GM18909 (cell line): ENCODE measurements around the gene CLMN.

Source experiments
- ATAC-seq: cut with Tn5 transposase; IDR thresholded peaks from one replicate; pipeline ENCODE4 v1.9.1; 2021; ENCODE audit warnings: mild to moderate bottlenecking; ENCODE audit not compliant: unreplicated experiment, poor library complexity

The CLMN gene

DNA sequence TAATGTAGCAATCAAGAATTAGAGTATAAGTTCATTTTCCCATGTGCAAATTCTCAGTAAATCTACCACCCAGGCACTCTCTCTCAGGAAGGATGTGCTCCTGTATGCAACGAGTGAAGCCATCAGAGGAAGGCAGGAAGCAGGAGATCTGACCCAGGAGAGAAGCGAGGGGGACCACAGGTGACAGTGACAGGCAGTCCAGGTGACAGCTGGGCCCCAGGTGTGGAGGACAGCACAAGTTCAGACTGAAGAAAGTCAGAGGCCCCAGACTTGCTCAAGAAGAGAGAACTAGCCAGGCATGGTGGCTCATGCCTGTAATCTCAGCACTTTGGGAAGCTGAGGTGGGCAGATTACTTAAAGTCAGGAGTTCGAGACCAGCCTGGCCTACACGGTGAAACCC lies 13.8 kb downstream of the CLMN start:
- ATAC-seq: no peak

DNA sequence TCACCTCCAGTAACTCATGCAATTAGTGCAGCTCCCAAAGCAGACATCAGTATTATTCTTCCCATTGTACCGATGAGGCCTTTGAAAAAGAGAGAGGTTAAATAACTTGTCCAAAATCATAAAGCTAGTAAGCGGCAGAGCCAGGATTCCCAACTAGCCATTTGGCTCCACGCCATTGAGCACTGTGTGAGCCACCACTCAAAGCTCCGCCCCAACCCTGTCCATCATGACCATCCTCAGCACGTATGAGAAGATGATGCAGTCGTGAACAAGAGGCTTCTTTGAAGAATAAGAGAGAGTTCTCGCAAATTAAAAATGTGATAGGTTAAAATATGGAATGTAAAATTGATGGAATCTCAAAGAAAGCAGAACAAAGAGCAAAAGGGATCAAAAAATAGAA lies 14.6 kb downstream of the CLMN start:
- no peak for ATAC-seq

DNA sequence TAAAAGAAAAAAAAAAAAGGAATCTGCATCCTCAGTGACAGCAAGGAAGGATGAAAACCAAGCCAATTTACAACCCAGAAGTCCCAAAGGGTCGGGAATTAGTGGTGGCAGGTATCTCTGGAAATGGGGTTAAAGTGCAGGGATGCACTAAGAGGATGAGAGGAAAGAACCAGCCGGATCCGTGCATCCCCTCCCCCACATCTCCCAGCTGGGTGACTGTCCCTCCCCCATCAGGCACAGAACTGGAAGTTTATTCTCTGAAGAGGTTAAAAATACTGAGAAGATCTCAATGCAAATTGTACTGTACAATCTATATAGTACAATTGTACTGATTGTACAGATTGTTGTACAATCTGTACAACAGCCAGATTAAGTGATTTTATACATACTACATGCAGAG lies 15.4 kb downstream of the CLMN start:
- no peak for ATAC-seq

DNA sequence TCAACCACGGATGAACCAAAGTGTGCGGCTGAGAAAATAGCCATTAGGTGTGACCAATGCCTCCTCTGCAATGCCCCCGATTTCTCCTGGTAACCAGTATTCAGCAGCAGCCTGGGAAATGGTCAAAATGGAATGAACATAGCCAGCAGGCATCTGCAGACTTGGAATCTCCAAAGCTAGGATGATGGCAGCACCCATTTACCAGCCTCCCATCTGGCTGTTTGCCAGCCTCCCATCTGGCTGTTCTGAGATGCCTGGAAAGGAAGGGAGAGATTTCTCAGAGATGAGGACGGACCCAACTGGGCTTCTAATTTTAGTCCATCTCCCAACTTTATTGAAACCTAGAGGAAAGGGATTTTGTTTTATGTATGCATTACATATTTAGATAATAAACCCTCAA lies 16.2 kb downstream of the CLMN start:
- ATAC-seq: no peak

DNA sequence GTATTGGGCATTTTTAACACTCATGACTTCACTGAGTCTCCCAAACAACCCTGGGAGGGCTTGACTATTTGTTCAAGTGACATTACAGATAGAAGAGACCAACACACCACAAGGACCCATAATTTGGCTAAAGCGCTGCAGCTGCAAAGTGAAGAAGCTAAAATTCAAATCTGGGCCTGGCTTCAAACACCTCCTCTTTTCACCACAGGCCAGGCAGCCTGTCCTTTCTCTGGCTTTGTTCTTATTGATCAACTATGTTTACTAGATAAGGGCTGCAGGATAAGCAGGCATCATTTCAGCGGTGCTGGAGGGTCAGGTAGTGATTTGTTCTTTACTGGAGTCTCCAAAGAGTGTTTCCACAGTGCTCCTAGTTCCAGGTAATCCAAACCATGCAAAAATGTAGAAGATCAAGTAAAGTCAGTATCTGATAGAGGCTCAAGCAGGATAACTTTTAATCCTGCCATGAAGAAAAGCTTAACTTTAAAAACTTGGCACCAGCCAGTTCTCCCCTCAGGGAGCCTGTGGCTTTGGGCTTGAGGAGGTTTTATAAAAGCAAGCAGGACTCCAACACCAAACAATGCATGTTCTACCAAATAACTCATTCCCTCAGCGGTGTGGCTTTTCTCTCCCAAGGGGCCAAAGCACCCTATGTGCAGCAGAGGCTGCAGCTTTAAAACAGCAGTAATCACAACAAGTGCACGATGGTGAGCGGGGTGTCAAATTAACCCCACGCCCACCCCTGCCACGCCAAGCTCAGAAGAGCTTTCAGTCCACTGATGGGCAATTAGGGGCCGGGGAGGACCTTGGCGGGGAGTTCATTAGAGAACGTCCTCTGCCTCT lies 16.8 kb downstream of the CLMN start:
- ATAC-seq: no peak

DNA sequence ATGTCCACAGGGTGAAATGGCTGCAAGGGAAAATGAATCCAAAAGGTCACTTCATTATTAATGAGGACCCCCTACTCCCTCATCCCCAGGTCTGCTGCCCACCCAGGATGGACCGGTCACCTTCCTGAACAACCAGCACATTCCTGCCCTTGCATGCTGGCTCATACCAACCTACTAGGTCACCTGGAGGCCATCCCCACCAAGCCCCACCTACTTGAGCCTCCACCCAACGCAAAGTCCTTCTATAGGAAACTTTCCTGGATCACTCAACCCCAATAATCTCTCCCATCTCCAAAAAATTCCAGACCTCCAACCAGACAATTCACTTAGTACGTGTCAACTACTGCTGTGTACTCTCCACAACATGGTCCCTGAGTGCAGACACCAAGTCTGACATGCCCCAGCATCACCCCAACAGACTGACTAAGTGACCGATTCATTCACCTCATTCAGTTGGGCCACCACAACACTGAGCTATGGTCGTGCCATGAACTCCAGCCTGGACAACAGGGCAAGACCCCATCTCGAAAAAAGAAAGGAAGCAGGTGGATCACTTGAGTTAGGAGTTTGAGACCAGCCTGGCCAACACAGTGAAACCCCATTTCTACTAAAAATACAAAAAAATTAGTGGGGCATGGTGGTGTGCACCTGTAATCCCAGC lies 18.1 kb downstream of the CLMN start:
- ATAC-seq: no peak

DNA sequence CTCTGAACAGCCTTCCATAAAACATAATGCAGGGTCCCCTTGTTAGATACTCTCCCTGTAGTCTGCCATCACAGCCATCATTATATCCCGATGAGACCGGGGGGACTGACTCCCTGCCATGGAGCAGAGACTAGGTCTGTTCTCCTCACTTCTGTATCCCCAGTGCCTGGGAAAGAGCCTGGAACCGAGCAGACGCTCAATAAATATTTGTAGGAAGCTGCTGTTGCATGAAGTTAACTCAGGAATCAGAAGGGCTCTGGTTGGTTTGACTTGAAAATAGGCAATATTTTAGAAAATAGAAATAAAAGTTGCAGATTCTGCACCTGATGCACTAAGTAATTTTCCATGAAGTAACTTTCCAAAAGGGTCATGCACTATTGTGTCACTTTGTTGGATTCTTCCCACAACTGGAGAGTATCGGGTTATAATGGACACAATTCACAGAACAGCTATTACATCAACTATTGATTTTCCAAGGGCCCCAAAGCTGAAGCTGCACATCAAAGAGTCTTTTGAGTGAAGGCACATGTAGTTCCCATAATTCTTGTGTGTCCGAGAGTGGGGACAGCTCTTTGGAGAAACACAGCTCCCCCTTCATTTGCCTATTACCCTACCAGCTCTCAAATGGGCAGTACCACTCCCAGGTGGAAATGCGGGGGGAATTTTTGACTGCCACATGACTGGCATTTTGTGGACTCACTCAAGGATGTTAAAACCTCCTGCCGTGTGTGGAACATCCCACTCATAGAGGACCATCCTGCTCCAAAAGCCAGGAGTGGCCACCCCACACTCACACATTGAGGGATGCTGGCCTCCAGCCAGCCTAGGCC lies 18.8 kb downstream of the CLMN start:
- no peak for ATAC-seq

DNA sequence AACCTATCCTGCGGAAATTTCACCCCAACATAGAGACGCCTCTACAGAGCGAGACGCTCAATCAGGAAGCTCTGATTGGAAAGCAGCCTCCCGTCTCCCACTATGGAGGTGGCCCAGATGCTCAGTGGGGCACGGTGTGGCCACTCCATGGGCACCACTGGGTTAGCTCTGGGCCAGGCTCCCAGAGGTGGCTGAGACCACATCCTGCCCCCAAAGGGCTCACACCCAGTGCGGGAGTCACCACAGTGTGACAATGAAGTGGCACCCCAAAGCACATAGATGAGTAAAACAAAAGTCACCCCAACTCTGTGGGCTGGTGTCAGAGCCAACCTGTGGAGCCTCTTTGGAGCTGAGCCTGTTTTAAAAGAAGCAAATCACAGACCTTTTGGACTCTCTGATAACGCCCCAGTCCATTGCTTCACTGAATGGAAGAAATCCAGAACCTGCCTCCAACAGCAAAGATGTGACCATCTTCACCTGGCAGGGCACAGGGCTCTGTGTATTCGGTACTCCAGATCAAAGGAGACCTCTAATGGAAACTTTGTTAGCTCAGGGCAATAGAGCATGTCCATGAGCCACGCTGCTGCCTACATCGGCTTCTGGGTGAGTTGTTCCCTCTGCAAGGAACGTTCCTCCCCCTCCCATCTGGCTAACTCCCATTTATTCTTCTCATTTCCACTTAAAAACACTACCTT lies 19.6 kb downstream of the CLMN start:
- ATAC-seq: peak; percentile 62

DNA sequence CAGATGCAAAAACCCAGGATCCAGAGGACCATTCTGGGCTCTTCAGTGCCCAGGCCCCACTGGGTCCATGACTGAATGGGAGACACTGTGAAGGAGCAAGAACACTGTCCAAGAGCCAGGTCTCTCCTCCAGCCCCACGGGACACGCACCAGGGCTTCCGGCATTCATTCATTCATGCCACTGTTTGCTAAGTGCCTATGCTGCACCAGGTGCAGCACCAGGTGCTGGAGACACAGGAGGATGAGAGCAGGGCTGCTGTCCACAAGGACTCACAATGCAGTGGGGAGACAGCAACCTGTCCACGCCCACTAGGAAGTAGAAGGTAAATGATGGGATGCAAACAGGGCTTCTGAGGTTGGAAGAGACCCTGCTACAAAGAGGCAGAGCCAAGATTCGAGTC lies 20.4 kb downstream of the CLMN start:
- no peak for ATAC-seq

DNA sequence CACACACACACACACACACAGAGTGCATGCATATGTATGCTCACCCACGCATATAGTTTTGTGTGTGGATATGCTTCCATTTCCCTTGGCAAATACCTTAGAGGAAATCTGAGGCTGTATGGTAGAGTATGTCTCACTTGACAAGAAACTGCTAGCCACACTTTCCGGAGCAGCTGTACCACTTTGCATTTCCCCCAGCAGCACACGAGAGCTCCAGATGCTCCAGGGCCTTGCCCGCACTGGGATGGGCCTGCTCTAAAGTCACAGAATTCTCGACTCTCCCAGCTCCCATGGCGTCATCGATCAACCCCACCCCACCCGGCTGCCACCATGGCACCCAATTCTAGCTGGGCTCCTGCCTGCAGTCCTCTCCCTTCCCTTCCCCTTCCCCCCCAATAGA lies 21.9 kb downstream of the CLMN start:
- no peak for ATAC-seq

DNA sequence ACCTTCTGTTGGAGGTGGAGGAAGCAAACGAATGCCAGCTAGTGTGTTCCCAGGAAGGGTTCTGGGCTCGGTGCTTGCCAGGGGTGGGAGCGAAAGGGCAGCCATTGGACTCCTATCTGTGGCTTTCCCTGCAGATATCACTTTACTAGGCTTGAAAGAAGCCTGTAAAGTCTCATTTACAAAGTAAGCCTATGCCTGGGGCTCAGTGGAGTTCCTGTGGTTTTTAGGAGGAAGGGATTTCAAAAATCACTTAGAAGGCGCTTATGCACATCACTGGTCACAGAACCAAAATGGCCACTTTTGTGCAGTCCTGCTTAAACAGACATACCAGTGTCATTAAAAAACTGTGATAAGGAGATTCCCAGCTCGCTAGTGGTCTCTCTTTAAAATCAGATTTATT lies 22.7 kb downstream of the CLMN start:
- ATAC-seq: no peak

DNA sequence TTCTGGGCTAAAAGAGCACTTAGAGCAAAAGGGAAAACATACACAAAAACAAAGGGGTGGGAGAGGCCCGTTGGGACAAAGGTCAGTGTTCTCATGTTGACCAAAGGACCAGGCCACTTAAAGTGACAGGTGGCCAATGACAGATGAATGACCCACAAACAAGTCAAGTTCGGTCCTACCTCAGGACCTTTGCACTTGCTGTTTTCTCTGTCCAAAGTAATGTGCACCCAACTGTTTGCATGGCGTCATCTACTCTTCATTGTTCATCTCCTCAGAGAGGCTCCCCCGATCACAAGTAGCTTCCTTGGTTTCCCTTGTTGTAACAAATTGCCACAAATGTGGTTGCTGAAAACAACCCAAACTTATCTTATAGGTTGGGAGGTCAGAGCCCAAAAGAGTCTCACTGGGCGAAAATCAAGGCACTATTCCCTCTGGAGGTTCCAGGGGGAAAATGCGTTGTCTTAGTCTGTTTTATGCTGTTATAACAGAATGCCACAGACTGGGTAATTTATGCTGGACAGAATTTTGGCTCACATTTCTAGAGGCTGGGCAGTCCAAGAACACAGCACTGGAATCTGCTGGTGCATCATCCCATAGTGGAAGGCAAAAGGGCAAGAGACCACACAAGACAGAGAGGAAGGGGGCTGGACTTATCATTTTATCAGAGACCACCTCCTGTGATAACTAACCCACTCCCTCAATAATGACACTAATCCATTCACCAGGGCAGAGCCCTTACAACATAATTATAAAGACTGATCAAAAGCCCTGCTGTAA lies 23.9 kb downstream of the CLMN start:
- no peak for ATAC-seq

DNA sequence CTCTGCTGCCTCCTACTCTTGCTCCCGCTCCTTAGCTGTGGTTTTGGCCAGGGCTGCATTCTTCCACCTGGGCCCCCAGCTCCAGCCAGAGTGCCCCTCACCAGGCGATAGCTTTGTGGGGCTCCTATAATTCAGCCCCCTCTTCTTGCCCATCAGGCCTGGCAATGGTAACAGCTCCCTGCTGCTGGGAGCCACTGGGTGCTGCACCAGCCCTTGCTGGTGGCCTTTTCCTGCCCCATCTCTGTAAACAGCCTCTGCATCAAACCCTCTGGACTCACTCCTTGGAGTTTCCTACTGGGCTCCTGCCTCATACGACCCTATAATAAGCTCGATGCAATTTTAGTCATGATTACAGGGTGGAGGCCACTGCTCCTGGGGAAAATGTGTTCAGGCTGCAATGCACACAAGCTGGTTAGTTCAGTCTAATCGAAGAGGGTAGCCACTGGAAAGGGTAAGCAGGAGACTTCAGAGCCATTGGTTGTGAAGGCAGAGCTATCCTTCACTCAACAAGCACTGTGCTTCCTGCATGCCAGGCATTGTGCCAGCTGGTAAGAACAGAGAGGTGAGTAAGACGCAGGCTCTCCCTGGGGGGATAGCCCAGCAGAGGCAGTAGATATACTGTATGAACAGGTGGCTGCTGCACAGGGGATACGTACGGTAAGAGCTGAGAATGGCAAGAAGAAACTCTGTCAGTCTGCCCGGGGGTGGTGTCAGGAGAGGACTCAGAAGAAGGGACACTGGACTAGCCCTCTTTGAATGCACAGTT lies 24.7 kb downstream of the CLMN start:
- no peak for ATAC-seq

DNA sequence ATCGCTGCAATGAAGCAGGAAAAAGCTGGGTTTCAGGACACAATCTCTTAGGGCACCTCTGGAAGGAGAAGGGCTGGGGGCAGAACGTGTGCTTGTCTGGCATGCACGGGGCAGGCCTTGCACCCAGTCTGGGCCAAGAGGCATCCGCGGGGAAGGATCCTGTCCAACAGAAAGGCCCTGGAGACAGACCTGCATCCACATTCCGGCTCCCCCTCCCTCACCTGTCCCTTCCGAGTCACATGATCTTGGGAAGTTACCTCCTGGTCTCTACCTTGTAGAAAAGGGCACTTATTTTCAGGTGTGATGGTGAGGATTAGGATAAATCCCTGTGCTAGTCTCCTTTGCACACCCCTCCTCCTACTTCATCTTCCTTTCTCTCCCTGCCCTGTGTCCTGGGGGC lies 25.4 kb downstream of the CLMN start:
- ATAC-seq: no peak

DNA sequence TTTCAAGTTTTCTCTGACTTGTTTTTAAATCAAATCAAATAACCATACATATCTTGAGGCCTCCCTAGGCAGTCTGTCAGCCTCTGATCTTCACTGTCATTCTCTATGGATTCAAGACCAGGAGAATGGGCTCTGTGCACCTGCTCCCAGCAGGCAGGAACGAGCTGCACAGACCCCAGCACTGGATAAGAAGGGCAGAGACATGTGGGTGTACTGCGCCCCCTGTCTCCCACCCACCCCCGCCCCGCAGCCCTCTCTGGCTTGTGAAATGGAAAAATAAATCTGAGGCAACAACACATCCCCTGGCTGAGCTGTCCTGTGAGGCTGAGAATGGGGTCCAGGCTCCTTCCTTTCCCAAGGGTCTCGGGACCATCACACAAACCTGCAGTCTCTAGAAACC lies 26.3 kb downstream of the CLMN start:
- no peak for ATAC-seq

DNA sequence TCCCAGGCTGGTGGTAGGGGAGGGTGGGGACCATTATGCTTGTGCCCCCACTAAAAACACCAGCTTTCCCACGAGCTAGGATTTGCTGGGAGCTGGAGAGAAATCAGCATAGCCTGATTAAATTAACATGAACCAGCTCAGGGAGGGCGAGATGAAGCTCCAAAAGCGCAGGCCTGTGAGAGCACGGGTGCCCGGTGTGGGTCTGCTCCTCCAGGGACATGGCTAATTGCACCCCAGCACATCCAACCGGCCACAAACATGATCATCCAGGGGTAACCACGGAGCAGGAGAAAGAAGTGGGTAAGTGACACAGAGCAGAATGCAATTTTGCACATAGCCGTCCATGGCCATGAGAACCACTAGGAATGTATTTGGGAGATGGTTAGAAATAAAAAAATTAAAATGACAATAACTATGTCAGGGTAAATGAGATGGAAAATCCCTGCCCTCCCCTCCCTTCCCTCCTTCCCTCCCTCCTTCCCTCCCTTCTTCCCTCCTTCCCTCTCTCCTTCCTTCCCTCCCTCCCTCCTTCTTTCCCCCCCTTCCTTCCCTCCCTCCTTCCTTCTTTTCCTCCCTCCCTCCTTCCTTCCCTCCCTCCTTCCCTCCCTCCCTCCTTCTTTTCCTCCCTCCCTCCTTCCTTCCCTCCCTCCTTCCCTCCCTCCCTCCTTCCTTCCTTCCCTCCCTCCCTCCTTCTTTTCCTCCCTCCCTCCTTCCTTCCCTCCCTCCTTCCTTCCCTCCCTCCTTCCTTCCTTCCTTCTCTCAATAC lies 26.9 kb downstream of the CLMN start:
- no peak for ATAC-seq

DNA sequence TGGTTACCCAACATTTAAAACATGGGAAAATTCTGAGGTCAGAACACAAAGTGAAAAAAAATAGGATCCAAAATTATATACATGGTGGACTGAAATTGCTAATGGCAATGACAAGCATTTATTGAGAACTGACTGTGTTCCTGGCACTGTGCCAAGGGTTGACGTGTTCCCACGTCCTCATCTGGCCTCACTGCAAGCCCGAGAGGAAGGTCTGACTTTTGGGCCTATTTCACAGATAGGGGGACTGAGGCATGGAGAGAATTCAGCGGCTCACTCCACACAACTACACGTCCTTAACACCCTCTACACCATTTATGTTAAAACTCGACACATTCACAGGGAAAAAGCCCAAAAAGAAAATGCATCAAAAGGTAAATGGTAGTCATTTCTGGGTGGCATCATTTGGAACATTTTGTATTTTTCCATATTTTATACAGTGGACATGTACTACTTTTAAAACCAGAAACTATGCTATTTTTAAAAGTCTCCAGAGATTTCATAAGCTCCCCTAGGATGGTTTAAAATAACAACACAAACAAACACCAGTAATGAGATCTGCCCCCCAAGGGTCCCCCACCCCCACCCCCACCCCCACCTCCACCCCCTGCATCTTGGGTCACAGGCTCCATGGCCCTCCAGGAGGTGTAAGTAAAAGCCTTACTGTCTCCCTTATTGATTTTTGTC lies 27.7 kb downstream of the CLMN start:
- ATAC-seq: no peak

DNA sequence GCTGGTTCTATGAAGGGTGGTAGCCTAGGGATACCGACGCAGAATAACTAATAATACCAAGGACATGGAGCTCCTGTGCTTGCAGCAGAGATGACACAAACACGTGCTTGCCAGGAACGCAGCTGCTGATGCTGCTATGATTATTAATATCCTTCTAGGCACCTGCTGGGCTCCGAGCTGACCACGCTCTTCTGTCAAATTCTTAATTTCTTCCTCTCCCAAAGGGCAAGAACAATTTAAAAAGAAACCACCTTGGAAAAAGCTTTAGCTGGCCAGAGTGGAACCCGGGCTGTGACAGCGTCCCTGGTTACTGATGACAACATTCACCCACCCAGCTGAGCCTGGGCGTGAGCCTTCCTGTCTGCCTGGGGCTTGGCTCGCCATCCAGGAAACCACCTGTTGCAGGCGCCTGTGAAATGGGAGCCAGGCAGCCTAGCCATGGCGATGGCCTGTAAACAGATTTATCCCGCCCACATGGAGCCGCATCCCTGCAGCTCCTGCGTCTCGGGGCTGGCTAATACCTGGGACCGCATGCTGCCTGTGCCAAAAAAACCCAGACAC lies 28.8 kb downstream of the CLMN start:
- no peak for ATAC-seq
